Panc1 (cell line): ENCODE results near the gene SEMA6A. TPM values are rescaled to one million over a fixed set of nuclear protein-coding genes. Genes with fewer than 3 reads are reported as not detected.

Source experiments
- ATAC-seq: fragments of 200-7000 bp; cut with Tn5 transposase; 2 replicates; pipeline ENCODE4 v1.9.1; 2020; ENCODE audit warnings: mild to moderate bottlenecking, moderate library complexity
- BruUV-seq: library from RNA; stranded (reverse); fragments of 400-500 nt; replicated peaks from 2 replicates; lab custom pipeline; 2021; lab: Mats Ljungman, UMichigan
- CTCF ChIA-PET: fragments of 300-600 bp; sonication (Branson Sonifier 250); formaldehyde crosslinking; loops from one replicate; lab custom pipeline; 2022; ENCODE audit warnings: antibody characterized with exemption; lab: Charles Lee
- POLR2A ChIA-PET: fragments of 300-600 bp; sonication (Branson Sonifier 250); formaldehyde crosslinking; loops from one replicate; lab custom pipeline; 2022; ENCODE audit warnings: antibody characterized with exemption; lab: Charles Lee
- DNase-seq: peaks from one replicate; pipeline ENCODE4 v3.0.0-alpha.2; 2010; ENCODE audit warnings: low read depth, low spot score
- H3K27ac ChIP-seq: 2 replicates; pipeline ENCODE4 v1.5.1; 2011; ENCODE audit warnings: mild to moderate bottlenecking, low read length, inconsistent platforms
- H3K27me3 ChIP-seq: fragments of 200-500 bp; sonication (Bioruptor generic); 2 replicates; pipeline ENCODE4 v1.6.0; 2014; ENCODE audit warnings: low read length, inconsistent platforms; ENCODE audit not compliant: control insufficient read depth, insufficient read depth
- H3K36me3 ChIP-seq: fragments of 200-500 bp; sonication (Bioruptor generic); 2 replicates; pipeline ENCODE4 v1.5.1; 2014; ENCODE audit warnings: inconsistent platforms, mild to moderate bottlenecking, low read length, moderate library complexity; ENCODE audit not compliant: control insufficient read depth, insufficient read depth
- H3K4me1 ChIP-seq: 2 replicates; pipeline ENCODE4 v1.5.1; 2011; ENCODE audit warnings: inconsistent platforms, mild to moderate bottlenecking, low read length, moderate library complexity; ENCODE audit not compliant: control insufficient read depth, insufficient read depth
- H3K4me3 ChIP-seq, 2 experiments: 2 replicates each; pipeline ENCODE4 v1.5.1; 2011 to 2012; ENCODE audit warnings: low read depth in 2 of 2, low read length in 2 of 2, mild to moderate bottlenecking in 2 of 2, inconsistent platforms in 1 of 2, moderate library complexity in 1 of 2
- H3K9me3 ChIP-seq: fragments of 200-500 bp; sonication (Bioruptor generic); 2 replicates; pipeline ENCODE4 v1.5.1; 2014; ENCODE audit warnings: low read depth, mild to moderate bottlenecking, inconsistent platforms, low read length, moderate library complexity; ENCODE audit not compliant: control insufficient read depth, insufficient read depth
- POLR2AphosphoS5 ChIP-seq: IDR thresholded peaks from 2 replicates; pipeline ENCODE4 v1.6.1; 2012; ENCODE audit warnings: mild to moderate bottlenecking, low read depth, low read length, moderate library complexity
- REST ChIP-seq, 2 experiments: IDR thresholded peaks; 2 replicates each; pipeline ENCODE4 v1.6.1; 2011 to 2012; ENCODE audit warnings: low read depth in 2 of 2, control low read depth in 1 of 2, low read length in 1 of 2, mild to moderate bottlenecking in 1 of 2, moderate library complexity in 1 of 2; ENCODE audit not compliant: insufficient read depth in 1 of 2
- SIN3A ChIP-seq: IDR thresholded peaks from 2 replicates; pipeline ENCODE4 v1.6.1; 2012; ENCODE audit warnings: low read depth, mild to moderate bottlenecking, low read length, moderate library complexity, borderline replicate concordance; ENCODE audit not compliant: insufficient read depth
- TCF7L2 ChIP-seq: IDR thresholded peaks from 2 replicates; pipeline ENCODE4 v1.6.1; 2011; ENCODE audit warnings: mild to moderate bottlenecking, low read depth, low read length, inconsistent platforms
- in situ Hi-C: cut with HindIII; loops from 2 replicates; pipeline ENCODE4 v1.10.0; 2016; ENCODE audit warnings: low sequenced_read_pairs, low pct_unique_long_range_greater_than_20kb
- intact Hi-C: fragments of 100-400 bp; cut with micrococcal nuclease; formaldehyde crosslinking; loops from one replicate; pipeline ENCODE4 v1.10.0; 2022; ENCODE audit not compliant: unreplicated experiment
- total RNA-seq: library from RNA; stranded (reverse); gene quantifications from one replicate; pipeline ENCODE4 v1.2.1, GENCODE V29; 2021; ENCODE audit not compliant: unreplicated experiment
- TF ChIP-seq, protein P1 (sequence below): fragments of 450-650 bp; IDR thresholded peaks from 2 replicates; pipeline ENCODE4 v1.5.1; 2017; ENCODE audit warnings: mild to moderate bottlenecking

Gene SEMA6A
- total RNA-seq, 1 experiment from 2014 or later: 0.54 TPM

DNA sequence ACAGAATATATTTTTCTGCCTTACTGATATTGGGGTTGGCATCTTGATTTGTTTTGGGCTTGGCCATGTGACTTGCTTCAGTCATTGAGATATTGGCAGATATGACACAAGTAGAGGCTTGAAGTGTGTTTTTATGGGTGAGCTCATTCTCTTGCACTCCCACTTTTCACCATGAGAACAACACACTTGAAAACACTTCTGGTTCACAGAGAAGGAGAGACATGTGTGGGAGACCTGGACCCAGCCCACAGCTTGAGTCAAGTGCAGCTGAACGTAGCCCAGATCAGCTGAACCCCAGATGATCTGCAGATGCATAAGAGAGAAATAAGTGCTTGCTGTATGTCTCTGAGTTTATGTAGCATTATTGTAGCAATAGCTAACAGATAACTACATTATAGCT, 155.4 kb downstream of the SEMA6A start:
- H3K27ac ChIP-seq: no peak overlapping the region
- H3K36me3 ChIP-seq: no peaks in the 10 kb centered on the region
- H3K27me3 ChIP-seq: no peaks in the 10 kb centered on the region
- in situ Hi-C loops: no loop called here
- no TSS peak for BruUV-seq
- ChIA-PET POLR2A (no interaction called here), CTCF (no interaction called here)
- TF ChIP-seq, protein P1, sequence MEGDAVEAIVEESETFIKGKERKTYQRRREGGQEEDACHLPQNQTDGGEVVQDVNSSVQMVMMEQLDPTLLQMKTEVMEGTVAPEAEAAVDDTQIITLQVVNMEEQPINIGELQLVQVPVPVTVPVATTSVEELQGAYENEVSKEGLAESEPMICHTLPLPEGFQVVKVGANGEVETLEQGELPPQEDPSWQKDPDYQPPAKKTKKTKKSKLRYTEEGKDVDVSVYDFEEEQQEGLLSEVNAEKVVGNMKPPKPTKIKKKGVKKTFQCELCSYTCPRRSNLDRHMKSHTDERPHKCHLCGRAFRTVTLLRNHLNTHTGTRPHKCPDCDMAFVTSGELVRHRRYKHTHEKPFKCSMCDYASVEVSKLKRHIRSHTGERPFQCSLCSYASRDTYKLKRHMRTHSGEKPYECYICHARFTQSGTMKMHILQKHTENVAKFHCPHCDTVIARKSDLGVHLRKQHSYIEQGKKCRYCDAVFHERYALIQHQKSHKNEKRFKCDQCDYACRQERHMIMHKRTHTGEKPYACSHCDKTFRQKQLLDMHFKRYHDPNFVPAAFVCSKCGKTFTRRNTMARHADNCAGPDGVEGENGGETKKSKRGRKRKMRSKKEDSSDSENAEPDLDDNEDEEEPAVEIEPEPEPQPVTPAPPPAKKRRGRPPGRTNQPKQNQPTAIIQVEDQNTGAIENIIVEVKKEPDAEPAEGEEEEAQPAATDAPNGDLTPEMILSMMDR: no peak
- TF ChIP-seq TCF7L2 (no peak), SIN3A (no peak), POLR2AphosphoS5 (no peak), REST (IDR thresholded peaks at IDR 0.05; ENCODE audit: insufficient read depth in 1 of 2, low read depth in 2 of 2, low read length in 1 of 2) (no peak)
- intact Hi-C loops: no loop called here
- no peaks in the 10 kb centered on the region for H3K9me3 ChIP-seq
- no peak overlapping the region for H3K4me3 ChIP-seq
- H3K4me1 ChIP-seq: no peaks in the 10 kb centered on the region
- DNase-seq: no peak
- ATAC-seq: no peak

- ATAC-seq: no peak
- no peaks in the 10 kb centered on the region for H3K9me3 ChIP-seq
- H3K4me3 ChIP-seq: no peak overlapping the region
- intact Hi-C loops (no loop called here), in situ Hi-C loops (no loop called here)
- H3K4me1 ChIP-seq: no peaks in the 10 kb centered on the region
- POLR2A ChIA-PET: no interaction called here
- DNase-seq: no peak
- H3K36me3 ChIP-seq: no peaks in the 10 kb centered on the region
- BruUV-seq: no TSS peak
- CTCF ChIA-PET: no interaction called here
- H3K27ac ChIP-seq: no peak overlapping the region
- no peaks in the 10 kb centered on the region for H3K27me3 ChIP-seq
- TF ChIP-seq, protein P1: no peak
- TF ChIP-seq TCF7L2 (no peak), REST (IDR thresholded peaks at IDR 0.05; ENCODE audit: insufficient read depth in 1 of 2, low read depth in 2 of 2, low read length in 1 of 2) (no peak)
These were observed 155.8 kb downstream of the SEMA6A start for GRCh38 chr5:116418774-116419173.
